Astrocyte of the cerebellum (primary cell): ENCODE data around the gene PAF1.

Experiments
- DNase-seq: peaks from one replicate; pipeline ENCODE4 v3.0.0-alpha.2; 2011; ENCODE audit warnings: low read depth
- H3K4me3 ChIP-seq: 2 replicates; pipeline ENCODE4 v1.5.1; 2011; ENCODE audit warnings: mild to moderate bottlenecking, low read depth, low read length, moderate library complexity
- CTCF ChIP-seq: IDR thresholded peaks from 2 replicates; pipeline ENCODE4 v1.5.1; 2012; ENCODE audit warnings: low read length, low read depth, moderate library complexity, mild to moderate bottlenecking; ENCODE audit errors: missing control alignments
- in situ Hi-C: cut with HindIII; loops from 2 replicates; pipeline ENCODE4 v1.10.0; 2017; ENCODE audit warnings: low sequenced_read_pairs

The PAF1 gene

DNA sequence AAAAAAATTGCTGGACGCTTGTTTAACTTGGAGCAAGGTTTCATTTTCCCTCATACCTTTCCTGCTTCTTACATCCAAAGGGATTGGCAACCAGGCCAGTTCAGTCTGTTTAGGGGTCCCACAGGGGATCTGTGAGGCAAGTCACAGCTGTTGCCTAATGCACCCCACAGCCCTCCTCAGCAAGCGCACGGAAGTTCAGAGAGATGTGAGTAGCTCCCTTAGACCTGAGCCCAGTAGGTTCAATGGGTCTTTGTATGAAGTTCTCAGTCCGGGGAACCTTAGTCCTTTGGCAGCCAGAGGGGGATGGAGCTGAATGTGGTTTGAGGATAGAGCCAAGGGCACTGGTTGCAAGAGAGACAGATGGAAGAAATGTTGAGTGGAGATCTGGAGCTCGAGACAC is 35.7 kb downstream of the PAF1 start:
- DNase-seq = no peak
- no peak overlapping the region for H3K4me3 ChIP-seq
- TF ChIP-seq CTCF = no peak
- in situ Hi-C loops = no loop called here

DNA sequence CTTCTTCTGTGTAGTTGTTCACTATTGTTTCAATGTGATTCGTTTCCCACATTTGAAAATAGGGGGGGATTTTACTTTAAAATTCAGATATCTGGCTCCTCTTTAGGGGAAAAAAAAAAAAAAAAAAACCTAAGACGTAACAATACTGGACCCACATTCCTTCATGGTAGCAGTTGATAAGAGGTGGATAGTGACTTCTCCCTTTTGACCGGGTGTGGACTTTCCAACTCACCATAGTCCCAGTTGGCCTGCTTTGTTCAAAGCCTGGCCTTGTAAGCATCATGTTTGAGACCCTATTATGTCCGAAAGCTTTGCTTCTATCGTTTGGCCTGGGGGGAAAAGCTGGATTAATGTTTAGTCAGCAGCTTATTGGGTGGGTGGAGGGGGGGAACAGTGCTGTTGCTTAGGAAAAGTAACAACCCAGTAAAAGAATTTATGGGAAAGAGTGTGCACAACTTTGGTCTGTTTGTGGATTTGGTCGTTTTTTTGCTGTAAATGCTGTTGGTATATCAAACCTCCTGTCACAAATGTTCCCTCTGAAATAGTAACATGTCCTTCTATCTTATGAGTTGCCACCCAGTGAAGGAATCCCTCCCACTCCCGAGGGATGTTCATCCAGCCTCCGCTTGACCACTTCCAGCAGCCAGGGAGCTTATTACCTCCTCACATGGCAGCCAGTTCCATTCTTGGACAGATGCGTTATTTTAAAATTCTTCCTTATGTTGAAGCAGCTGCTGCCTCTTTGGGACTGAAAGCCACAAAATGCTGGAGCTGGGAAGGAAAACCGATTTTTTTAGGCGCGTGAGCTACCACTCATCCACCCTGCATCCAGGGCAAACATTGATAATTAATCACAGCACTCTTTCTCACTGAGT is 38.3 kb downstream of the PAF1 start:
- no peak for DNase-seq
- no peak overlapping the region for H3K4me3 ChIP-seq
- no peak for TF ChIP-seq CTCF

GRCh38 chr19:39351537-39352064 is 39.3 kb downstream of the PAF1 start:
- DNase-seq = no peak
- in situ Hi-C loops = no loop called here
- no peak overlapping the region for H3K4me3 ChIP-seq
- no peak for TF ChIP-seq CTCF

More for the DNA sequence above, 38.3 kb downstream of the PAF1 start:
- in situ Hi-C loops = no loop called here

DNA sequence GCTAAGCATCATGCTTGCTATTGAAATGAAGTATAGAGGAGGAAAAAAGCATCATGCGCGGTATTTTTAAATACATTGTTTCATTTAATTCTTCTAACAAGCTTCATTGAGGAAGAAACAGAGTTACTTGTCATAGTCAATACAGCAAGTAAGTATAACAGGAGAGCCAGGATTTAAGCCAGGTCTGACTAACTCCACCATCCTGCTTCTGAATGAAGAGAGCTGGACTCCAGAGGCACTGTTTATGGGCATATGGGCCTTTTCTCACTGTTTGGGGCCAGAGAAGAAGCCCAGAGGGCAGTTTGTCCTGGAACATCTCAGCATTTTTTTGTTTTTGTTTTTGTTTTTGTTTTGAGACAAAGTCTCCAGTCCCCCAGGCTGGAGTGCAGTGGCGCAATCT is 40.8 kb downstream of the PAF1 start:
- no peak for DNase-seq
- TF ChIP-seq CTCF = no peak
- H3K4me3 ChIP-seq = no peak overlapping the region
- in situ Hi-C loops = no loop called here

GRCh38 chr19:39349326-39349725 is 41.6 kb downstream of the PAF1 start:
- DNase-seq = no peak
- in situ Hi-C loops = no loop called here
- TF ChIP-seq CTCF = no peak
- H3K4me3 ChIP-seq = no peak overlapping the region

DNA sequence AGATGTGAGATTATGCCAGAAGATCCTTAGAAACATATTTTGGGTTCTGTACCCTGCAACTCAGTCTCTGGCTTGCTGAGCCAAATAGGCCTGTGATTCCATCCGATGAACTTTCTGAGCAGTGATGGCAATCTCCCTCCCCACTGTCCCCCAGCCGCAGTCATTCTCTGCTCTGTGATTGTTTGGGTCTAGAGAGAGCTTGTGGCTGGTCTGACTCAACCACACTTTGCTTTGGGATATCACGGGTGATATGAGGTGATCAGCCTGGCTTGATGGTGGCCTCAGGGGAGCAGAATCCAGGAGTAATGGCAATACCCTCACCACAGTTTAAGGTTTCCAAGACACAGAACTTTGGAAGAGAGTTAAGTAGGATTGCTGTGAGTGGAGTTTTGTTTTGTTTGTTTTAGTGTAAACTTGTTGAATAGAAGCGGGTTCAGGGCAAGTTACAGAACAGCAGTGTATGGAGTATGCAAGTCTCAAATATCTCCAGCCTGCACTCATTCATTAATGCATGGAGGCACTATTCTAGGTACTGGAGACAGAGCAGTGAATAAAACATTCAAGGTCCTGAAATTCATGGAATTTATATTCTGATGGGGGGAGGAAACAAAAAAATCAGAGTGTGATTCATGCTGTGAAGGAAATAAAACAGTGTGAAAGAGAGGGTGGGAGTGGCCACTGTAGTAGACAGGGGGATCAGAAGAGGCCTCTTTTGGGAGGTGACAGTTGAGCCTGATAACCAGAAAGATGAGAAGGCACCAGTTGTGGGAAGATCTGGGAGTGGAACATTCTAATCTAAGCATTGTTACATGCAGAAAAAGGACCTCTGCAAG is 43.4 kb downstream of the PAF1 start:
- DNase-seq = no peak
- no peak for TF ChIP-seq CTCF
- no peak overlapping the region for H3K4me3 ChIP-seq
- in situ Hi-C loops = no loop called here
